ENCODE measurements around the gene ZBTB40. TPM values are rescaled to one million over a fixed set of nuclear protein-coding genes. Genes with fewer than 3 reads are reported as not detected.

The ZBTB40 gene
- polyA plus RNA-seq, 3 donors: 1.1 to 17.8 (median 1.3) TPM

DNA sequence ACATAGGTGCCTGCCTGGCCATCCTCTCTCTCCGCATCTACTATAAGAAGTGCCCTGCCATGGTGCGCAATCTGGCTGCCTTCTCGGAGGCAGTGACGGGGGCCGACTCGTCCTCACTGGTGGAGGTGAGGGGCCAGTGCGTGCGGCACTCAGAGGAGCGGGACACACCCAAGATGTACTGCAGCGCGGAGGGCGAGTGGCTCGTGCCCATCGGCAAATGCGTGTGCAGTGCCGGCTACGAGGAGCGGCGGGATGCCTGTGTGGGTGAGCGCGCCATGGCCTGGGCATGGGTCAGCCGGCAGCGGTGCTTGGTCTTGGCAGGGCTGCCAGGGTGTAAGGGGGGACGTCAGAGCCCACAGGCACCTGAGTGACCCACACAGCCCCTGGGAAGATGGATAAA lies 125.0 kb downstream of the ZBTB40 start:
- Histone ChIP-seq H2AFZ (ENCODE audit: insufficient read depth, low read depth, low read length, poor library complexity, severe bottlenecking) (no peak overlapping the region), H3K4me3 (replicated peaks in 1 of 3; ENCODE audit: low read depth in 2 of 3, low read length in 3 of 3) (no peak overlapping the region), H3K4me1 (ENCODE audit: control insufficient read depth in 1 of 2, insufficient read depth in 2 of 2, low read length in 2 of 2) (no peaks in the 10 kb centered on the region), H3K27me3 (ENCODE audit: control insufficient read depth in 2 of 2, insufficient read depth in 2 of 2, low read length in 2 of 2) (no peaks in the 10 kb centered on the region), H3K4me2 (replicated peaks; ENCODE audit: extremely low read depth, low read length, poor library complexity, severe bottlenecking) (no peak overlapping the region), H4K20me1 (ENCODE audit: insufficient read depth, low read length) (no peaks in the 10 kb centered on the region), H3K79me2 (ENCODE audit: insufficient read depth, low read length) (no peaks in the 10 kb centered on the region), H3K27ac (ENCODE audit: low read depth in 1 of 2, low read length in 2 of 2) (no peak overlapping the region), H3K36me3 (replicated peaks in 1 of 2; ENCODE audit: control insufficient read depth in 1 of 2, insufficient read depth in 2 of 2, low read length in 2 of 2) (no peaks in the 10 kb centered on the region), H3K9ac (ENCODE audit: insufficient read depth, low read length, poor library complexity, severe bottlenecking) (no peak overlapping the region), H3K9me3 (replicated peaks in 1 of 2; ENCODE audit: control insufficient read depth in 1 of 2, insufficient read depth in 1 of 2, low read length in 2 of 2) (peaks cover 23 to 25% of the 10 kb centered on the region in 2 donors)
- Mint-ChIP-seq H3K27me3 (ENCODE audit: low read depth in 3 of 3) (peaks cover 4 to 9% (median 9%) of the 10 kb centered on the region in 3 donors), H3K4me1 (no peaks in the 10 kb centered on the region), H3K27ac (no peak overlapping the region), H3K9me3 (peaks cover 5 to 21% (median 14%) of the 10 kb centered on the region in 7 donors), H3K36me3 (no peaks in the 10 kb centered on the region), H3K4me3 (no peak overlapping the region)
- intact Hi-C loops (cut with micrococcal nuclease): no loop called here
- 96% methylated on average over 23 of the region's 24 CpGs for WGBS (ENCODE audit: insufficient coverage)
- no peak for DNase-seq
- TF ChIP-seq CTCF (IDR thresholded peaks at IDR 0.05): no peak

- H3K36me3 Mint-ChIP-seq: no peaks in the 10 kb centered on the region
- DNase-seq: no peak
- peaks cover 4 to 6% (median 6%) of the 10 kb centered on the region in 3 donors for H3K27me3 Mint-ChIP-seq (ENCODE audit: low read depth in 3 of 3)
- Histone ChIP-seq H3K4me3 (replicated peaks in 1 of 3; ENCODE audit: low read depth in 2 of 3, low read length in 3 of 3) (no peak overlapping the region), H4K20me1 (ENCODE audit: insufficient read depth, low read length) (no peaks in the 10 kb centered on the region), H3K9ac (ENCODE audit: insufficient read depth, low read length, poor library complexity, severe bottlenecking) (no peak overlapping the region), H3K4me1 (ENCODE audit: control insufficient read depth in 1 of 2, insufficient read depth in 2 of 2, low read length in 2 of 2) (no peaks in the 10 kb centered on the region), H3K79me2 (ENCODE audit: insufficient read depth, low read length) (no peaks in the 10 kb centered on the region), H3K9me3 (replicated peaks in 1 of 2; ENCODE audit: control insufficient read depth in 1 of 2, insufficient read depth in 1 of 2, low read length in 2 of 2) (peaks cover 23 to 25% of the 10 kb centered on the region in 2 donors), H3K27ac (ENCODE audit: low read depth in 1 of 2, low read length in 2 of 2) (no peak overlapping the region), H2AFZ (ENCODE audit: insufficient read depth, low read depth, low read length, poor library complexity, severe bottlenecking) (no peak overlapping the region), H3K36me3 (replicated peaks in 1 of 2; ENCODE audit: control insufficient read depth in 1 of 2, insufficient read depth in 2 of 2, low read length in 2 of 2) (no peaks in the 10 kb centered on the region), H3K27me3 (ENCODE audit: control insufficient read depth in 2 of 2, insufficient read depth in 2 of 2, low read length in 2 of 2) (no peaks in the 10 kb centered on the region), H3K4me2 (replicated peaks; ENCODE audit: extremely low read depth, low read length, poor library complexity, severe bottlenecking) (no peak overlapping the region)
- peaks cover 5 to 21% (median 14%) of the 10 kb centered on the region in 7 donors for H3K9me3 Mint-ChIP-seq
- H3K4me1 Mint-ChIP-seq: no peaks in the 10 kb centered on the region
- 86% methylated on average over 12 of the region's 12 CpGs for WGBS (ENCODE audit: insufficient coverage)
- intact Hi-C loops (cut with micrococcal nuclease): no loop called here
- no peak for TF ChIP-seq CTCF (IDR thresholded peaks at IDR 0.05)
- H3K27ac Mint-ChIP-seq: no peak overlapping the region
- H3K4me3 Mint-ChIP-seq: no peak overlapping the region
Measured at GRCh38 chr1:22578732-22579361, 127.2 kb downstream of the ZBTB40 start.
